ENCODE data around the gene OR56A5. TPM values are rescaled to one million over a fixed set of nuclear protein-coding genes. Genes with fewer than 3 reads are reported as not detected.

Gene OR56A5, protein sequence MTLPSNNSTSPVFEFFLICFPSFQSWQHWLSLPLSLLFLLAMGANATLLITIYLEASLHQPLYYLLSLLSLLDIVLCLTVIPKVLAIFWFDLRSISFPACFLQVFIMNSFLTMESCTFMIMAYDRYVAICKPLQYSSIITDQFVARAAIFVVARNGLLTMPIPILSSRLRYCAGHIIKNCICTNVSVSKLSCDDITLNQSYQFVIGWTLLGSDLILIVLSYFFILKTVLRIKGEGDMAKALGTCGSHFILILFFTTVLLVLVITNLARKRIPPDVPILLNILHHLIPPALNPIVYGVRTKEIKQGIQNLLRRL
- not detected in 2 replicates for total RNA-seq
- not detected in 2 replicates for polyA plus RNA-seq
- not detected in 2 replicates for polyA plus RNA-seq (2011; cell fraction: cytosol; rRNA removed)
- not detected in 2 replicates for polyA plus RNA-seq (2011; cell fraction: nucleus; rRNA removed)
- not detected in 2 replicates for polyA plus RNA-seq (2012)
- polyA minus RNA-seq = not detected in 2 replicates
- polyA minus RNA-seq (2011; cell fraction: cytosol; rRNA and poly(A)+ RNA removed) = not detected
- not detected in 2 replicates for polyA minus RNA-seq (2011; cell fraction: nucleus; rRNA and poly(A)+ RNA removed)
- not detected for Bru-seq, nascent RNA
- BruChase-seq, experiment 1, labeled RNA remaining after a 6-hour chase = not detected
- BruChase-seq, experiment 2, labeled RNA remaining after a 2-hour chase = not detected
- long read RNA-seq = 0 reads

DNA sequence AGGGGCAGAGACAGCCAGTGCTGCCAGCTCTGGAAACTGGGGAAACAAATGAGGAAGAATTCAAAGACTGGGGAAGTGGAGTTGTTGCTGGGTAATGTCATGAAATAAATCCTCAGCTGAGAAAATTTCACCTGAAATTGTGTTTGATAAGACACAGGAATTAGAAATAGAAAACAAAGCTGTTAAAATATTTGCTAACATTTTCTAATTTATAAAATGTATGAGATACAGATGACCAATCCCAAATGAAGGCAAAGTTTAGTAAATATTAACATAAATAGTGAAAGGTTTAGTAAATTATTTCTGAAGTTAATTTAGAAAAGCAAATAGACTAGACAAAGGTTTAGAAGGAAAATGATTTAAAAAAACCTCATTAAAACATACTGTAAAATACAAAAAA is at the start of gene OR56A5:
TSS of gene OR56A5 (minus strand) at position 101 of the 400 bp plus-strand sequence. CDS start at position 101, 0 bp downstream.
- Histone ChIP-seq H2AFZ (ENCODE audit: low read depth, low read length) (no peak within 1 kb of the TSS), H3K36me3 (ENCODE audit: control insufficient read depth in 2 of 2, extremely low read depth in 1 of 2, insufficient read depth in 2 of 2, low read length in 2 of 2) (no peaks in the 10 kb centered on the region), H3K27me3 (ENCODE audit: control insufficient read depth in 2 of 2, insufficient read depth in 2 of 2, low read length in 2 of 2) (no peaks in the 10 kb centered on the region), H3K79me2 (ENCODE audit: control insufficient read depth, insufficient read depth, low read length) (no peaks in the 10 kb centered on the region), H3K4me2 (ENCODE audit: insufficient read depth, low read length) (no peak within 1 kb of the TSS), H3K4me3 (replicated peaks in 1 of 3; ENCODE audit: insufficient read depth in 1 of 3, low read depth in 1 of 3, low read length in 3 of 3) (no peak within 1 kb of the TSS), H3K9ac (replicated peaks; ENCODE audit: extremely low read depth, insufficient read depth, low read length) (no peak within 1 kb of the TSS), H3K9me3 (replicated peaks; ENCODE audit: control insufficient read depth, insufficient read depth, low read length) (no peaks in the 10 kb centered on the region), H3K4me1 (ENCODE audit: control insufficient read depth, extremely low read depth, insufficient read depth, low read length) (no peaks in the 10 kb centered on the region), H3K9me1 (replicated peaks; ENCODE audit: control insufficient read depth, extremely low read depth, insufficient read depth, low read length) (no peaks in the 10 kb centered on the region), H3K27ac (ENCODE audit: insufficient read depth, low read depth, low read length) (no peak within 1 kb of the TSS), H4K20me1 (replicated peaks; ENCODE audit: control insufficient read depth, extremely low read depth, insufficient read depth, low read length) (no peaks in the 10 kb centered on the region)
- dilution Hi-C loops (cut with MboI; ENCODE audit: extremely low pct_ligation_motif_present, low sequenced_read_pairs) = no loop called here
- intact Hi-C loops (cut with micrococcal nuclease) = no loop called here
- no peak for TF ChIP-seq POLR2AphosphoS5 (IDR thresholded peaks at IDR 0.05; ENCODE audit: insufficient read depth, low read depth, low read length)
- TF ChIP-seq EZH2 (IDR thresholded peaks at IDR 0.05; ENCODE audit: borderline replicate concordance, low read depth, low read length, severe bottlenecking) = no peak
- no peak for TF ChIP-seq FOS (IDR thresholded peaks at IDR 0.05; ENCODE audit: borderline replicate concordance, insufficient read depth, low read length)
- no peak for FAIRE-seq
- CTCF ChIA-PET = no interaction called here
- DNase-seq (ENCODE audit: low read depth, low spot score) = no peak
- POLR2A ChIA-PET = no interaction called here
- no TSS peak for BruUV-seq (replicated peaks)

DNA sequence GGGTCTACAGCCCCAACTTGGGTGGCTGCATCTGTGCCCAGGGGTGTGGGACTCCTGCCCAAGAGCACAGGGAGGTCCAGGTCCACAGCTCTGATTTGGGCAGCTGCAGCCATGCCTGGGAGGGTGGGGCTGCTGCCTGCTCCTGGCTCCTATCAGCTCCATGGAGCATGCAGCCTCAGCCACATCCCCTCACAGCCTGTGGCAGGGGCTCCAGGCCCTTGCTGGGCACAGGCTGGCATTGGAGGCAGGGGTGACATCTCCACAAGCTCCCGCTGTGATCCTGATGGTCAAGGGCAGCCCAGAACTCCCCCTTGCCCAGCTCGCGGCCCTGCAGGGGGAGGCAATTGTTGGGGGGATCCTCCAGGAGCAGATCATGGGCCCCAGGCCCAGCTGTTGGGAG is 44.7 kb upstream of the OR56A5 start:
- intact Hi-C loops (cut with micrococcal nuclease) = no loop called here

More for the DNA sequence above, 44.7 kb upstream of the OR56A5 start:
- no TSS peak for BruUV-seq (replicated peaks)
- Histone ChIP-seq H3K36me3 (ENCODE audit: control insufficient read depth in 2 of 2, extremely low read depth in 1 of 2, insufficient read depth in 2 of 2, low read length in 2 of 2) (no peaks in the 10 kb centered on the region), H3K4me3 (replicated peaks in 1 of 3; ENCODE audit: insufficient read depth in 1 of 3, low read depth in 1 of 3, low read length in 3 of 3) (no peak overlapping the region), H3K27me3 (ENCODE audit: control insufficient read depth in 2 of 2, insufficient read depth in 2 of 2, low read length in 2 of 2) (peaks cover 0 to 6% of the 10 kb centered on the region in 2 experiments), H3K79me2 (ENCODE audit: control insufficient read depth, insufficient read depth, low read length) (no peaks in the 10 kb centered on the region), H3K27ac (ENCODE audit: insufficient read depth, low read depth, low read length) (no peak overlapping the region), H3K9ac (replicated peaks; ENCODE audit: extremely low read depth, insufficient read depth, low read length) (no peak overlapping the region), H2AFZ (ENCODE audit: low read depth, low read length) (no peak overlapping the region), H3K9me3 (replicated peaks; ENCODE audit: control insufficient read depth, insufficient read depth, low read length) (no peaks in the 10 kb centered on the region), H3K4me2 (ENCODE audit: insufficient read depth, low read length) (no peak overlapping the region), H4K20me1 (replicated peaks; ENCODE audit: control insufficient read depth, extremely low read depth, insufficient read depth, low read length) (no peaks in the 10 kb centered on the region), H3K9me1 (replicated peaks; ENCODE audit: control insufficient read depth, extremely low read depth, insufficient read depth, low read length) (no peaks in the 10 kb centered on the region), H3K4me1 (ENCODE audit: control insufficient read depth, extremely low read depth, insufficient read depth, low read length) (no peaks in the 10 kb centered on the region)
- dilution Hi-C loops (cut with MboI; ENCODE audit: extremely low pct_ligation_motif_present, low sequenced_read_pairs) = no loop called here
- DNase-seq (ENCODE audit: low read depth, low spot score) (no peak), FAIRE-seq (no peak)
- TF ChIP-seq POLR2AphosphoS5 (IDR thresholded peaks at IDR 0.05; ENCODE audit: insufficient read depth, low read depth, low read length) = no peak
- TF ChIP-seq, protein P1, sequence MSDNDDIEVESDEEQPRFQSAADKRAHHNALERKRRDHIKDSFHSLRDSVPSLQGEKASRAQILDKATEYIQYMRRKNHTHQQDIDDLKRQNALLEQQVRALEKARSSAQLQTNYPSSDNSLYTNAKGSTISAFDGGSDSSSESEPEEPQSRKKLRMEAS (IDR thresholded peaks at IDR 0.05; ENCODE audit: insufficient read depth, insufficient read length) = no peak
- no peak for TF ChIP-seq GATA2 (IDR thresholded peaks at IDR 0.05; ENCODE audit: insufficient read depth, insufficient read length, low read depth, low read length)
- no peak for TF ChIP-seq MYC (IDR thresholded peaks at IDR 0.05; ENCODE audit: low read depth, low read length)
- TF ChIP-seq EZH2 (IDR thresholded peaks at IDR 0.05; ENCODE audit: borderline replicate concordance, low read depth, low read length, severe bottlenecking) = no peak
- TF ChIP-seq FOS (IDR thresholded peaks at IDR 0.05; ENCODE audit: borderline replicate concordance, insufficient read depth, low read length) = no peak
- TF ChIP-seq POLR2A (IDR thresholded peaks at IDR 0.05; ENCODE audit: low read depth, low read length) = no peak
- TF ChIP-seq, protein P2, sequence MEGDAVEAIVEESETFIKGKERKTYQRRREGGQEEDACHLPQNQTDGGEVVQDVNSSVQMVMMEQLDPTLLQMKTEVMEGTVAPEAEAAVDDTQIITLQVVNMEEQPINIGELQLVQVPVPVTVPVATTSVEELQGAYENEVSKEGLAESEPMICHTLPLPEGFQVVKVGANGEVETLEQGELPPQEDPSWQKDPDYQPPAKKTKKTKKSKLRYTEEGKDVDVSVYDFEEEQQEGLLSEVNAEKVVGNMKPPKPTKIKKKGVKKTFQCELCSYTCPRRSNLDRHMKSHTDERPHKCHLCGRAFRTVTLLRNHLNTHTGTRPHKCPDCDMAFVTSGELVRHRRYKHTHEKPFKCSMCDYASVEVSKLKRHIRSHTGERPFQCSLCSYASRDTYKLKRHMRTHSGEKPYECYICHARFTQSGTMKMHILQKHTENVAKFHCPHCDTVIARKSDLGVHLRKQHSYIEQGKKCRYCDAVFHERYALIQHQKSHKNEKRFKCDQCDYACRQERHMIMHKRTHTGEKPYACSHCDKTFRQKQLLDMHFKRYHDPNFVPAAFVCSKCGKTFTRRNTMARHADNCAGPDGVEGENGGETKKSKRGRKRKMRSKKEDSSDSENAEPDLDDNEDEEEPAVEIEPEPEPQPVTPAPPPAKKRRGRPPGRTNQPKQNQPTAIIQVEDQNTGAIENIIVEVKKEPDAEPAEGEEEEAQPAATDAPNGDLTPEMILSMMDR (IDR thresholded peaks at IDR 0.05; ENCODE audit: extremely low read depth in 1 of 2, insufficient read depth in 1 of 2, low read depth in 1 of 2, low read length in 2 of 2) = no peak
- TF ChIP-seq JUN (IDR thresholded peaks at IDR 0.05; ENCODE audit: borderline replicate concordance, insufficient read depth, insufficient read length, low read depth) = no peak
- CTCF ChIA-PET = no interaction called here
- POLR2A ChIA-PET = no interaction called here

Data from endothelial cell of umbilical vein (primary cell).